Activated naive CD8-positive, alpha-beta T cell treated with anti-CD3 and anti-CD28 coated beads, Interleukin-2, amount 50 U/mL, for 16 hours (primary cell): ENCODE results near the gene COL18A1.

Experiments used
- DNase-seq: peaks from one replicate; pipeline ENCODE4 v3.0.0-alpha.2; 2020; ENCODE audit warnings: low read depth, low spot score

COL18A1 gene

GRCh38 chr21:45544449-45545235 lies 139.7 kb downstream of the COL18A1 start:
- DNase-seq, result no peak

- no peak for DNase-seq
These were observed 140.2 kb downstream of the COL18A1 start for GRCh38 chr21:45545236-45545570.

GRCh38 chr21:45545691-45546531 lies 140.9 kb downstream of the COL18A1 start:
- DNase-seq, result no peak

GRCh38 chr21:45546636-45547544 lies 141.9 kb downstream of the COL18A1 start:
- DNase-seq, result no peak

GRCh38 chr21:45547545-45547900 lies 142.6 kb downstream of the COL18A1 start:
- DNase-seq, result no peak

- no peak for DNase-seq
These were observed 143.9 kb downstream of the COL18A1 start for GRCh38 chr21:45548711-45549491.

- no peak for DNase-seq
These were observed 144.9 kb downstream of the COL18A1 start for GRCh38 chr21:45549626-45550463.

GRCh38 chr21:45550522-45551210 lies 145.7 kb downstream of the COL18A1 start:
- DNase-seq, result no peak

GRCh38 chr21:45551316-45551715 lies 146.4 kb downstream of the COL18A1 start:
- no peak for DNase-seq

- no peak for DNase-seq
These were observed 147.1 kb downstream of the COL18A1 start for GRCh38 chr21:45551783-45552695.

- DNase-seq, result no peak
These were observed 147.9 kb downstream of the COL18A1 start for GRCh38 chr21:45552696-45553391.

GRCh38 chr21:45554477-45555175 lies 149.7 kb downstream of the COL18A1 start:
- peak; percentile 73 for DNase-seq

GRCh38 chr21:45555251-45555556 lies 150.2 kb downstream of the COL18A1 start:
- no peak for DNase-seq

GRCh38 chr21:45555557-45556301 lies 150.8 kb downstream of the COL18A1 start:
- DNase-seq, result peak; percentile 22

GRCh38 chr21:45556302-45556644 lies 151.3 kb downstream of the COL18A1 start:
- DNase-seq, result no peak

GRCh38 chr21:45556645-45557615 lies 152.0 kb downstream of the COL18A1 start:
- no peak for DNase-seq
